Measurements from ENCODE around the gene NTHL1. TPM values are rescaled to one million over a fixed set of nuclear protein-coding genes. Genes with fewer than 3 reads are reported as not detected.
A peak's percentile ranks its signal among the peaks of the same experiment; 100 is the strongest.

The NTHL1 gene
- total RNA-seq, 1 experiment from 2014 or later: 52.0 TPM

DNA sequence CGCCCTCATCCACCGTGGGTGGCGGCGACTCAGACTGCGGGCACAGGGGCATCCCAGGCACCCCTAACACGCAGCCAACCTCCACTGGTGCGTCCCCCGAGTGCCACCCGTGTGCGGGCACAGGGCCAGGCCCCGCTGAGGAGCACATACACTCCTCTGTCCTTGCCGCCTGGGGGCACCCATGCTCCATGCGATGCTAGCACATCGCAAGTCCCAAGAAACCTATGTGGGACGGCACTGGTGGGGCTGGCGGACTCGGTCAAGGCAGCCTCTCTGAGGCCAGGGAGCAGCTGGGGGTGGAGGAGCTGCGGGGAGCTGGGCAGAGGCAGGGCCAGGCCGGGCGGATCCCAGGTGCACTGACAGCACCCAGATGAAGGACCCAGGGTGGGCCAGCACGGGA, 42.0 kb downstream of the NTHL1 start:
- Histone ChIP-seq H3K9ac (ENCODE audit: extremely low read depth, insufficient read length, low read length) (no peak overlapping the region), H3K27ac (ENCODE audit: insufficient read length, low read depth, low read length) (no peak overlapping the region)
- no peak overlapping the region; a peak in 1 of 7 replicates for H3K27ac Mint-ChIP-seq

More for the DNA sequence above, 42.0 kb downstream of the NTHL1 start:
- H3K4me3 Mint-ChIP-seq: peak overlapping the region in 1 of 2 experiments; percentile 48; a peak in 1 of 5 replicates
- Histone ChIP-seq H2AK5ac (ENCODE audit: insufficient read length, low read length) (no peak overlapping the region), H3K14ac (ENCODE audit: insufficient read depth, low read length) (no peak overlapping the region), H3T11ph (ENCODE audit: low read length) (no peak overlapping the region), H3K23ac (ENCODE audit: insufficient read length, low read depth, low read length) (no peak overlapping the region), H2AFZ (ENCODE audit: low read length) (no peak overlapping the region), H2BK5ac (ENCODE audit: insufficient read length, low read length) (no peak overlapping the region), H3K18ac (ENCODE audit: insufficient read length, low read depth, low read length) (no peak overlapping the region), H3K56ac (ENCODE audit: insufficient read length, low read depth, low read length) (no peak overlapping the region), H3K27me3 (ENCODE audit: insufficient read depth, low read length) (no peaks in the 10 kb centered on the region), H4K91ac (ENCODE audit: insufficient read length, low read depth, low read length) (no peak overlapping the region), H3K4me2 (ENCODE audit: insufficient read depth, insufficient read length, low read length) (no peak overlapping the region), H3K79me1 (ENCODE audit: insufficient read depth, low read depth, low read length, poor library complexity, severe bottlenecking) (peaks cover 24% of the 10 kb centered on the region), H4K20me1 (ENCODE audit: control insufficient read depth, insufficient read depth, insufficient read length) (no peaks in the 10 kb centered on the region), H2BK15ac (ENCODE audit: low read depth, low read length) (no peak overlapping the region), H3K23me2 (ENCODE audit: insufficient read length, low read depth, low read length, poor library complexity, severe bottlenecking) (peaks cover 11% of the 10 kb centered on the region), H2BK120ac (ENCODE audit: low read depth, low read length, poor library complexity, severe bottlenecking) (no peak overlapping the region), H3K4ac (ENCODE audit: low read depth, low read length) (no peak overlapping the region), H2BK12ac (ENCODE audit: insufficient read length, low read depth, low read length) (no peak overlapping the region), H4K5ac (ENCODE audit: insufficient read length, low read depth, low read length) (no peak overlapping the region), H3K79me2 (ENCODE audit: insufficient read depth, low read length) (peaks cover 26% of the 10 kb centered on the region; the same call in 1 of the 2 replicates), H4K8ac (replicated peaks; ENCODE audit: insufficient read length, low read depth, low read length) (no peak overlapping the region), H3K4me1 (ENCODE audit: insufficient read depth, low read length) (peaks cover 6% of the 10 kb centered on the region; the same call in 1 of the 2 replicates), H2BK20ac (ENCODE audit: low read depth, low read length, poor library complexity, severe bottlenecking) (no peak overlapping the region), H3K9me3 (ENCODE audit: control insufficient read depth, low read depth, low read length) (no peaks in the 10 kb centered on the region)
- H3K9me3 Mint-ChIP-seq: no peaks in the 10 kb centered on the region; a peak in 1 of 5 replicates
- H3K27me3 Mint-ChIP-seq (ENCODE audit: low read depth): no peaks in the 10 kb centered on the region; the same call in 1 of the 2 replicates
- peak; percentile 70 for DNase-seq
- no CpG with 5 or more reads among the region's 21 CpGs for WGBS (ENCODE audit: extremely low coverage, insufficient read length, low lambda C conversion rate)
- TF ChIP-seq, protein P1, sequence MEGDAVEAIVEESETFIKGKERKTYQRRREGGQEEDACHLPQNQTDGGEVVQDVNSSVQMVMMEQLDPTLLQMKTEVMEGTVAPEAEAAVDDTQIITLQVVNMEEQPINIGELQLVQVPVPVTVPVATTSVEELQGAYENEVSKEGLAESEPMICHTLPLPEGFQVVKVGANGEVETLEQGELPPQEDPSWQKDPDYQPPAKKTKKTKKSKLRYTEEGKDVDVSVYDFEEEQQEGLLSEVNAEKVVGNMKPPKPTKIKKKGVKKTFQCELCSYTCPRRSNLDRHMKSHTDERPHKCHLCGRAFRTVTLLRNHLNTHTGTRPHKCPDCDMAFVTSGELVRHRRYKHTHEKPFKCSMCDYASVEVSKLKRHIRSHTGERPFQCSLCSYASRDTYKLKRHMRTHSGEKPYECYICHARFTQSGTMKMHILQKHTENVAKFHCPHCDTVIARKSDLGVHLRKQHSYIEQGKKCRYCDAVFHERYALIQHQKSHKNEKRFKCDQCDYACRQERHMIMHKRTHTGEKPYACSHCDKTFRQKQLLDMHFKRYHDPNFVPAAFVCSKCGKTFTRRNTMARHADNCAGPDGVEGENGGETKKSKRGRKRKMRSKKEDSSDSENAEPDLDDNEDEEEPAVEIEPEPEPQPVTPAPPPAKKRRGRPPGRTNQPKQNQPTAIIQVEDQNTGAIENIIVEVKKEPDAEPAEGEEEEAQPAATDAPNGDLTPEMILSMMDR (conservative IDR thresholded peaks at IDR 0.05): peak; percentile 44
- H3K4me1 Mint-ChIP-seq: peaks cover 22 to 36% of the 10 kb centered on the region in 2 experiments
- H3K36me3 Mint-ChIP-seq (ENCODE audit: insufficient read depth in 1 of 3, low read depth in 3 of 3): peaks cover 18 to 33% (median 31%) of the 10 kb centered on the region in 3 experiments
